Colonic mucosa (tissue), 4 donors: Measurements from ENCODE around the gene USP38. TPM values are rescaled to one million over a fixed set of nuclear protein-coding genes. Genes with fewer than 3 reads are reported as not detected.
A peak's percentile ranks its signal among the peaks of the same experiment; 100 is the strongest.

Experiments
- DNase-seq: peaks from one replicate; pipeline ENCODE4 v3.0.0-alpha.2; 2020
- H3K27ac ChIP-seq: fragments of 200-600 bp; one replicate; pipeline ENCODE4 v1.8.0; 2021
- H3K27me3 ChIP-seq: fragments of 200-600 bp; one replicate; pipeline ENCODE4 v1.8.0; 2021
- H3K36me3 ChIP-seq: fragments of 200-600 bp; one replicate; pipeline ENCODE4 v1.8.0; 2021
- H3K4me1 ChIP-seq: fragments of 200-600 bp; one replicate; pipeline ENCODE4 v1.8.0; 2021; ENCODE audit warnings: mild to moderate bottlenecking
- H3K4me3 ChIP-seq: fragments of 200-600 bp; one replicate; pipeline ENCODE4 v1.8.0; 2021
- H3K9ac ChIP-seq, 2 donors: one replicate each; pipeline ENCODE4 v1.7.0; 2013; ENCODE audit warnings: control low read depth in 2 of 2, low read depth in 2 of 2, low read length in 2 of 2
- H3K9me3 ChIP-seq: fragments of 200-600 bp; one replicate; pipeline ENCODE4 v1.8.0; 2021
- intact Hi-C: fragments of 100-400 bp; cut with DNase I; formaldehyde crosslinking; loops from one replicate; pipeline ENCODE4 v1.14.1; 2022
- total RNA-seq, 2 donors: library from RNA; stranded (reverse); fragmentation: NEBNext Ultra II Directional in 1 of 2; extraction: Animal tissue kit (Norgen Biotek cat#: 25700) in 1 of 2; gene quantifications; one replicate each; pipeline ENCODE4 v1.2.1, GENCODE V29; 2021
- TF ChIP-seq, protein P1 (sequence below): fragments of 200-600 bp; IDR thresholded peaks from one replicate; pipeline ENCODE4 v1.8.0; 2022; ENCODE audit warnings: antibody characterized with exemption, mild to moderate bottlenecking
- donor health status: healthy.
- donor health status: DM: no; HTN: no; CAD: no.
- donor health status: DM: no; HTN: no; CAD: no.

The USP38 gene
- total RNA-seq, 2 donors from 2014 or later: 31.1 to 39.7 TPM

DNA sequence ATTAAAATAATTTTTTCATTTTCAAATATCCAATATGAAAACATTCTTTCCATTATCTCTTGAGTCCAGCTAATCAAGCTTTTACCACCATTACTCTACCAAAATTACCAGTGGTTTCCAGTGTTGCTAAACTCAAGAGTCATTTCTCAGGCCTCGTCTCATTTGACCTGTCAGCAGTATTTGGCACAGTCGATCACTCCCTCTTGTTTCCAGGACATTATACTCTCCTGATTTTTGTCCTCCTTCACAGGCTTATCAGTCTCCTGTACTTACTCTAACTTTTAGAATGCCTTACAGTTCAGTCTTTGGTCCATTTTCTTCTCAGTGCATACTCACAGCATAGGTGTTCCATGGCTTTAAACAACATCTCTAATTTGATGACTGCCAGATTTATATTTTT, 11.6 kb downstream of the USP38 start:
- Histone ChIP-seq H3K36me3 (peaks cover 17% of the 10 kb centered on the region), H3K27ac (no peak overlapping the region), H3K9ac (no peak overlapping the region), H3K4me1 (no peaks in the 10 kb centered on the region), H3K27me3 (no peaks in the 10 kb centered on the region), H3K9me3 (no peaks in the 10 kb centered on the region), H3K4me3 (no peak overlapping the region)
- no peak for DNase-seq
- TF ChIP-seq, protein P1, sequence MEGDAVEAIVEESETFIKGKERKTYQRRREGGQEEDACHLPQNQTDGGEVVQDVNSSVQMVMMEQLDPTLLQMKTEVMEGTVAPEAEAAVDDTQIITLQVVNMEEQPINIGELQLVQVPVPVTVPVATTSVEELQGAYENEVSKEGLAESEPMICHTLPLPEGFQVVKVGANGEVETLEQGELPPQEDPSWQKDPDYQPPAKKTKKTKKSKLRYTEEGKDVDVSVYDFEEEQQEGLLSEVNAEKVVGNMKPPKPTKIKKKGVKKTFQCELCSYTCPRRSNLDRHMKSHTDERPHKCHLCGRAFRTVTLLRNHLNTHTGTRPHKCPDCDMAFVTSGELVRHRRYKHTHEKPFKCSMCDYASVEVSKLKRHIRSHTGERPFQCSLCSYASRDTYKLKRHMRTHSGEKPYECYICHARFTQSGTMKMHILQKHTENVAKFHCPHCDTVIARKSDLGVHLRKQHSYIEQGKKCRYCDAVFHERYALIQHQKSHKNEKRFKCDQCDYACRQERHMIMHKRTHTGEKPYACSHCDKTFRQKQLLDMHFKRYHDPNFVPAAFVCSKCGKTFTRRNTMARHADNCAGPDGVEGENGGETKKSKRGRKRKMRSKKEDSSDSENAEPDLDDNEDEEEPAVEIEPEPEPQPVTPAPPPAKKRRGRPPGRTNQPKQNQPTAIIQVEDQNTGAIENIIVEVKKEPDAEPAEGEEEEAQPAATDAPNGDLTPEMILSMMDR: no peak
- intact Hi-C loops: no loop called here

DNA sequence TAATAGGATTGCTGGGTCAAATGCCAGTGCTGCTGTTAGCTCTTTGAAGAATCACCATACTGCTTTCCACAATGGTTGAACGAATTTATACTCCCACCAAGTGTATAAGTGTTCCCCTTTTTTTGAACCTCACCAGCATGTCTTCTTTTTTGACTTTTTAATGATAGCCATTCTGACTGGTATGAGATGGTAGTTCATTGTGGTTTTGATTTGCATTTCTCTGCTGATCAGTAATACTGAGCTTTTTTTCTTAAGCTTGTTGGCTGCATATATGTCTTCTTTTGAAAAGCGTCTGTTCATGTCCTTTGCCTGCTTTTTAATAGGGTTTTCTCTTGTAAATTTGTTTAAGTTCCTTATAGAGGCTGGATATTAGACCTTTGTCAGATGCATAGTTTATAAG, 14.8 kb downstream of the USP38 start:
- H3K4me1 ChIP-seq: no peaks in the 10 kb centered on the region
- intact Hi-C loops: no loop called here

DNA sequence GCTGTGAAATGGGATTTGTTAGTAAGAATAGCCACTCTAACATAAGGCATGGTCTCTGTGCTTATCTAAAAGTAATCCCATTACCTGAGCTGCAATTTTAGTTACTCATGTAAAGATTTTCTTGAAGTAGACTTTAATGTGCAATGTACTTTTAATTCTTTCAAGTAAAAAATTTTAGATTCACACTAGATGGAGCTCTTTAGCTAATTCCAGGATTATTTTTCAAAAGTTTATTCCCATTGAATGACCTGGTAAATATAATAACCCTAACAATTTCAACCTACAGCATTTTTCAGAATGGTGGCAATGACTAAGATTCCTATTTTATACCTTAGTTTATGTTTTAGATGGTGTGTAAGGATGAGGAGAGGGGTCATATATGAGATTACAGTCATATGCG, 18.1 kb downstream of the USP38 start:
- H3K36me3 ChIP-seq: peaks cover 6% of the 10 kb centered on the region
- no peak for DNase-seq
- H3K4me3 ChIP-seq: no peak overlapping the region
- TF ChIP-seq, protein P1: peak; percentile 19
- intact Hi-C loops: loop anchor here (5.0 to 10.0 kb wide), 2 partner anchors 132 to 279 kb away; partner anchors contain the start of gene GAB1
- no peaks in the 10 kb centered on the region for H3K9me3 ChIP-seq
- H3K27me3 ChIP-seq: no peaks in the 10 kb centered on the region
- no peak overlapping the region for H3K27ac ChIP-seq
- no peaks in the 10 kb centered on the region for H3K4me1 ChIP-seq
- no peak overlapping the region for H3K9ac ChIP-seq

More for the DNA sequence above, 14.8 kb downstream of the USP38 start:
- TF ChIP-seq, protein P1: no peak
- H3K27ac ChIP-seq: no peak overlapping the region
- DNase-seq: no peak
- no peak overlapping the region for H3K9ac ChIP-seq
- H3K9me3 ChIP-seq: no peaks in the 10 kb centered on the region
- no peak overlapping the region for H3K4me3 ChIP-seq
- peaks cover 17% of the 10 kb centered on the region for H3K36me3 ChIP-seq
- H3K27me3 ChIP-seq: no peaks in the 10 kb centered on the region

DNA sequence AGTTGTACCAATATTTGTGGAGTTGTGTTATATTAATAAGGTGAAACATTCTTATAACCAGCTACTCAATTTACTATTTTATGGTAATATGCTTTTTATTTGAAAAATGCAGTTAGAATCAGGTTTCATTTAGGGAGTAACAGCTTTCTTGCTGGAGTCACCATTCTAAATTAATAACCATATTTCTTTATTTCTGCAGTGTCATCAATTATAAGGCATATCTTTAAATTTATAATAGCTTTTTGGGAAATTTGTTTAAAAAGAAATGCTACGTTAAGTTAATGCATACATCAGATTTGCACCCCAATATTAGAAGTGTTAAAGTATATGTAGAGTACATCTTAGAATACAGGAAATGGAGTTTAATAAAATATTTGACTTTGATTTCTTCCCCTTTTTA, 18.9 kb downstream of the USP38 start:
- Histone ChIP-seq H3K9ac (no peak overlapping the region), H3K9me3 (no peaks in the 10 kb centered on the region), H3K27ac (no peak overlapping the region), H3K36me3 (peaks cover 6% of the 10 kb centered on the region), H3K4me1 (no peaks in the 10 kb centered on the region), H3K27me3 (no peaks in the 10 kb centered on the region), H3K4me3 (no peak overlapping the region)
- TF ChIP-seq, protein P1: no peak
- DNase-seq: no peak
- intact Hi-C loops: loop anchor here (5.0 to 10.0 kb wide), 2 partner anchors 131 to 279 kb away; partner anchors contain the start of gene GAB1

DNA sequence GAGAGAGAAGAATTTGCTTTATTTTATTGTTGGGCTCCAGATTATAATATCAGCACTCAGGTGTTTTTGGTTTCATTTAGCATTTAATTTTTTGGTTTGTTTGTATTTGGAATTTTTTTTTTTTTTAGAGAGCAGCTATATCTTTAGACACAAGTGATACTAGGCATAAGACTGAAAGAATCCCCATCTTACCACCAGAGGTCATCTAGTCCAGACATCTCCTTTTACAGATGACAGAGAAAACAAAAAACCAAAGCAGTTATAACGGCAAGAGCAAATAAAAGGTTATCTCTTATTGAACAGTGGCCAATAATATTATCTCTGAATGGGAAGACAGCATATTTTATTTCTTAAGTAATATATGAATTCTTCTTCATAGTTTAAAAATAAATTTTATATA, 22.8 kb downstream of the USP38 start:
- Histone ChIP-seq H3K36me3 (peaks cover 16% of the 10 kb centered on the region), H3K9me3 (no peaks in the 10 kb centered on the region), H3K27ac (no peak overlapping the region), H3K27me3 (no peaks in the 10 kb centered on the region), H3K9ac (no peak overlapping the region), H3K4me1 (no peaks in the 10 kb centered on the region), H3K4me3 (no peak overlapping the region)
- intact Hi-C loops: loop anchor here (5.0 to 10.0 kb wide), 2 partner anchors 127 to 265 kb away; partner anchors contain the start of gene GAB1
- DNase-seq: no peak
- TF ChIP-seq, protein P1: no peak
